ENCODE results near the gene FOXP1. TPM values are rescaled to one million over a fixed set of nuclear protein-coding genes. Genes with fewer than 3 reads are reported as not detected.

The FOXP1 gene
- polyA plus RNA-seq, 4 donors = 4.9 to 66.5 (median 15.3) TPM

DNA sequence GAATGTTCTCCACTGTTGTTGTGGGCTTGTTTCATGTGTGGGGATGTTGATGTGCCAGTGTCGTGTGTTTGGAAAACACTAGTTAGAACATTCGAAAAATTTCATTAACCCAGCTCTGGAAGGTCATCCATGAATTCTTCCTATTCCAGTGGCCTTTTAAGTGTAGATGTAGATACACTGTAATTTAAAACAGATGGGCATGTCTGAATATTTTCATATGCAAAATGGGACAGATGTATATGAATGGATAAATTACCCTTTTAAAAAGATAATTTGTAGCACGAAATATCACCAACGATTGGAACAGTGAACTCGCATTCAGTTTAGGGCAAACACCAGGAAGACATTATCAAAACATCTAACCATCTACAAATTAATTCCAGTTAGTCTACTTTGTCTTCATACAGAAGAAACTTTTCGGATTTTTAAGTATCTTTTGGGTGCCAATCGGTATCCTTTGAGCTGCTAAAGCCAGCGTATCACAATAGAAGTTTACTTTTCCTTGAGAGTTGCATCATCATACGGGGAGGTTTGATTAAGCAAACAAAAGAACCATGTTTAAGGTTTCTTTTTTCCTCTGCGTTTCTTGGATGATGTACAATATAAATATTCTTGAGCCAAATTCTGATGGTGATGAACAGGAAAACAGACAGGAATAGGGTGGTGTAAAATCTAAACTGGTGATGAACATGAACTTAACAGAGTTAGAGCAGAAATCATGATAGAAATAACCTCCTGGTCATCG, 528.1 kb downstream of the FOXP1 start:
- WGBS, 3 donors = 64 to 76% (median 73%) methylated on average over 11 of the region's 11 CpGs
- H3K9me3 ChIP-seq (ENCODE audit: control insufficient read depth in 2 of 2, insufficient read depth in 1 of 2, low read depth in 1 of 2, low read length in 1 of 2) = no peaks in the 10 kb centered on the region
- DNase-seq = no peak
- FAIRE-seq = no peak
- H3K27me3 ChIP-seq (ENCODE audit: control insufficient read depth in 3 of 3, insufficient read depth in 3 of 3, low read length in 3 of 3) = no peaks in the 10 kb centered on the region
- no peak overlapping the region for H3K4me3 ChIP-seq (ENCODE audit: low read depth in 1 of 3, low read length in 3 of 3)
- peaks cover 2 to 14% (median 10%) of the 10 kb centered on the region in 3 donors for H3K36me3 ChIP-seq (ENCODE audit: control insufficient read depth in 3 of 3, insufficient read depth in 2 of 3, low read depth in 1 of 3, low read length in 3 of 3)
- H3K27ac ChIP-seq (ENCODE audit: low read depth in 1 of 3, low read length in 2 of 3) = peak overlapping the region in 1 of 3 donors; percentile 12
- peaks cover 5 to 53% (median 15%) of the 10 kb centered on the region in 3 donors for H3K4me1 ChIP-seq (ENCODE audit: control insufficient read depth in 3 of 3, insufficient read depth in 2 of 3, low read depth in 1 of 3, low read length in 2 of 3)

- no peak for FAIRE-seq
- H3K27ac ChIP-seq (ENCODE audit: low read depth in 1 of 3, low read length in 2 of 3) = no peak overlapping the region
- WGBS, 3 donors = 84 to 88% (median 85%) methylated on average over 5 of the region's 5 CpGs
These were observed 529.2 kb downstream of the FOXP1 start for GRCh38 chr3:71054312-71054711.

DNA sequence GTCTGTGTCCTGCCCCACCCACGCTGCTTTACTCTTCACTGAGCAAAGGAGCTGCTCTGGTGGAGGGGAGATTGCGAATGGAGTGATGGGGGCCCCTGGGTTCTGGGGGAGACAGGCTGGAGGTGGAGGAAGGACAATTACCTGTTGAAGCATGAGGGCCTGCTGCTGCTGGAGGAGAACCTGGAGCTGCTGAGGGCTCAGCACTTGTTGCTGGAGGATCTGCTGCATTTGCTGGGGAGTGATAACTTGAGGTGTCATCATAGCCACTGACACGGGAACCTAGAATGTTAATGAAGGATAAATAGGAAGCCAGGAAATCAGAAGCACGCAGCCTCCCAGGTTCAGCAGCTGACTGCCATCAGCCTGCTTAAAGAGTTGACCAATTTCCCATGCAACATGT, 530.0 kb downstream of the FOXP1 start:
- 88 to 95% (median 95%) methylated on average over 4 of the region's 4 CpGs for WGBS, 3 donors
- FAIRE-seq = no peak
- Histone ChIP-seq H3K4me1 (ENCODE audit: control insufficient read depth in 3 of 3, insufficient read depth in 2 of 3, low read depth in 1 of 3, low read length in 2 of 3) (peaks cover 13 to 62% (median 21%) of the 10 kb centered on the region in 3 donors), H3K9me3 (ENCODE audit: control insufficient read depth in 2 of 2, insufficient read depth in 1 of 2, low read depth in 1 of 2, low read length in 1 of 2) (no peaks in the 10 kb centered on the region), H3K4me3 (ENCODE audit: low read depth in 1 of 3, low read length in 3 of 3) (no peak overlapping the region), H3K36me3 (ENCODE audit: control insufficient read depth in 3 of 3, insufficient read depth in 2 of 3, low read depth in 1 of 3, low read length in 3 of 3) (peaks cover 2 to 17% (median 10%) of the 10 kb centered on the region in 3 donors), H3K27me3 (ENCODE audit: control insufficient read depth in 3 of 3, insufficient read depth in 3 of 3, low read length in 3 of 3) (no peaks in the 10 kb centered on the region), H3K27ac (ENCODE audit: low read depth in 1 of 3, low read length in 2 of 3) (no peak overlapping the region)
- no peak for DNase-seq

More at GRCh38 chr3:71054312-71054711, 529.2 kb downstream of the FOXP1 start:
- Histone ChIP-seq H3K36me3 (ENCODE audit: control insufficient read depth in 3 of 3, insufficient read depth in 2 of 3, low read depth in 1 of 3, low read length in 3 of 3) (peaks cover 2 to 17% (median 10%) of the 10 kb centered on the region in 3 donors), H3K4me1 (ENCODE audit: control insufficient read depth in 3 of 3, insufficient read depth in 2 of 3, low read depth in 1 of 3, low read length in 2 of 3) (peaks cover 11 to 61% (median 16%) of the 10 kb centered on the region in 3 donors), H3K9me3 (ENCODE audit: control insufficient read depth in 2 of 2, insufficient read depth in 1 of 2, low read depth in 1 of 2, low read length in 1 of 2) (no peaks in the 10 kb centered on the region), H3K4me3 (ENCODE audit: low read depth in 1 of 3, low read length in 3 of 3) (no peak overlapping the region), H3K27me3 (ENCODE audit: control insufficient read depth in 3 of 3, insufficient read depth in 3 of 3, low read length in 3 of 3) (no peaks in the 10 kb centered on the region)
- no peak for DNase-seq

GRCh38 chr3:71052716-71053115, 530.8 kb downstream of the FOXP1 start:
- no peaks in the 10 kb centered on the region for H3K9me3 ChIP-seq (ENCODE audit: control insufficient read depth in 2 of 2, insufficient read depth in 1 of 2, low read depth in 1 of 2, low read length in 1 of 2)
- DNase-seq = no peak
- H3K27ac ChIP-seq (ENCODE audit: low read depth in 1 of 3, low read length in 2 of 3) = peak overlapping the region in 1 of 3 donors; percentile 28
- WGBS, 3 donors = 78 to 95% (median 90%) methylated on average over 5 of the region's 5 CpGs
- H3K27me3 ChIP-seq (ENCODE audit: control insufficient read depth in 3 of 3, insufficient read depth in 3 of 3, low read length in 3 of 3) = no peaks in the 10 kb centered on the region
- H3K36me3 ChIP-seq (ENCODE audit: control insufficient read depth in 3 of 3, insufficient read depth in 2 of 3, low read depth in 1 of 3, low read length in 3 of 3) = peaks cover 2 to 17% (median 10%) of the 10 kb centered on the region in 3 donors
- H3K4me3 ChIP-seq (ENCODE audit: low read depth in 1 of 3, low read length in 3 of 3) = no peak overlapping the region
- peaks cover 12 to 59% (median 20%) of the 10 kb centered on the region in 3 donors for H3K4me1 ChIP-seq (ENCODE audit: control insufficient read depth in 3 of 3, insufficient read depth in 2 of 3, low read depth in 1 of 3, low read length in 2 of 3)
- no peak for FAIRE-seq

GRCh38 chr3:71051893-71052687, 531.4 kb downstream of the FOXP1 start:
- H3K27ac ChIP-seq (ENCODE audit: low read depth in 1 of 3, low read length in 2 of 3) = peak overlapping the region in 1 of 3 donors; percentile 3
- 58 to 69% (median 68%) methylated on average over 7 of the region's 7 CpGs for WGBS, 3 donors
- no peaks in the 10 kb centered on the region for H3K27me3 ChIP-seq (ENCODE audit: control insufficient read depth in 3 of 3, insufficient read depth in 3 of 3, low read length in 3 of 3)
- peak in 1 of 2 donors; percentile 48 for DNase-seq
- peaks cover 11 to 56% (median 18%) of the 10 kb centered on the region in 3 donors for H3K4me1 ChIP-seq (ENCODE audit: control insufficient read depth in 3 of 3, insufficient read depth in 2 of 3, low read depth in 1 of 3, low read length in 2 of 3)
- FAIRE-seq = no peak
- no peak overlapping the region for H3K4me3 ChIP-seq (ENCODE audit: low read depth in 1 of 3, low read length in 3 of 3)
- no peaks in the 10 kb centered on the region for H3K9me3 ChIP-seq (ENCODE audit: control insufficient read depth in 2 of 2, insufficient read depth in 1 of 2, low read depth in 1 of 2, low read length in 1 of 2)
- peaks cover 2 to 20% (median 10%) of the 10 kb centered on the region in 3 donors for H3K36me3 ChIP-seq (ENCODE audit: control insufficient read depth in 3 of 3, insufficient read depth in 2 of 3, low read depth in 1 of 3, low read length in 3 of 3)

- H3K4me3 ChIP-seq (ENCODE audit: low read depth in 1 of 3, low read length in 3 of 3) = peak overlapping the region in 1 of 3 donors; percentile 2
- H3K27me3 ChIP-seq (ENCODE audit: control insufficient read depth in 3 of 3, insufficient read depth in 3 of 3, low read length in 3 of 3) = no peaks in the 10 kb centered on the region
- peaks cover 8 to 53% (median 18%) of the 10 kb centered on the region in 3 donors for H3K4me1 ChIP-seq (ENCODE audit: control insufficient read depth in 3 of 3, insufficient read depth in 2 of 3, low read depth in 1 of 3, low read length in 2 of 3)
- DNase-seq = no peak
- 74 to 90% (median 86%) methylated on average over 5 of the region's 5 CpGs for WGBS, 3 donors
- FAIRE-seq = no peak
- H3K36me3 ChIP-seq (ENCODE audit: control insufficient read depth in 3 of 3, insufficient read depth in 2 of 3, low read depth in 1 of 3, low read length in 3 of 3) = peaks cover 5 to 24% (median 10%) of the 10 kb centered on the region in 3 donors
- no peaks in the 10 kb centered on the region for H3K9me3 ChIP-seq (ENCODE audit: control insufficient read depth in 2 of 2, insufficient read depth in 1 of 2, low read depth in 1 of 2, low read length in 1 of 2)
- H3K27ac ChIP-seq (ENCODE audit: low read depth in 1 of 3, low read length in 2 of 3) = peak overlapping the region in 1 of 3 donors; percentile 63
These were observed 532.3 kb downstream of the FOXP1 start for GRCh38 chr3:71051259-71051595.

DNA sequence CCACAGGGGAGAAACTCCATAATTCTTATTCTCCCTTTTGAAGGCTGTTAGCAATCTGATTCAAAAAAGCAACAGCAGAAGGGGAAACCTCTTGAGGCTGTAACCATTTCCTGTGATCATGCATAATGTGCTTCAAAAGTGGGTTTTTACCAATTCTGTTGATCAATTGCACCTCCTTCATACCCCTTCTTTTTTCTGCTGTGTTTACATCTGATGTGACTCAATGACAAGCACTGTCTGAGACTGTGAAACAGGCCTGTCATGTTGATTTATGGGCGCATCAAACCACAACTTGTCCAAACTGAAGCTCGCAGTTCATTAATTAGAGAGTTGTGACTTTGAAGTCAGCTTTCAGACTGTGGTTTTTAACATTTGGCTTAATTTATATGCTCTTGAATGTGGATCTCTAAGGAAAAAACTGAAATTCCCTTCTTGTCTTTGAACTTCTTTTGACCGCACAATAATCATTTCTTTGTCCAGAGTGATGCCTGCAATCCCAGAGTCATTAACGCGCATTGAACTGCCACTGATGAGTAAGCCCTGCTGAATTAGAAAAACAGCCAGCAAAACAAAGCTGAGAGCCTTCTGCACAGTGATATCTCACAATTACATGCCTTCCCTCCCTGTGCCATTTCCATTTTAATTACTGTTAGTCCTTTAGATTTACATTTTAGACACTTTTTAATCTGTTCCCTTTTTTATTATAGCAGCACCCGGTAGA, 532.8 kb downstream of the FOXP1 start:
- H3K4me1 ChIP-seq (ENCODE audit: control insufficient read depth in 3 of 3, insufficient read depth in 2 of 3, low read depth in 1 of 3, low read length in 2 of 3) = peaks cover 8 to 49% (median 21%) of the 10 kb centered on the region in 3 donors
- H3K27ac ChIP-seq (ENCODE audit: low read depth in 1 of 3, low read length in 2 of 3) = peak overlapping the region in 1 of 3 donors; percentile 63
- WGBS, 3 donors = 72 to 74% (median 74%) methylated on average over 6 of the region's 6 CpGs
- DNase-seq (peak in 1 of 2 donors; percentile 19), FAIRE-seq (no peak)
- peaks cover 7 to 27% (median 10%) of the 10 kb centered on the region in 3 donors for H3K36me3 ChIP-seq (ENCODE audit: control insufficient read depth in 3 of 3, insufficient read depth in 2 of 3, low read depth in 1 of 3, low read length in 3 of 3)
- H3K9me3 ChIP-seq (ENCODE audit: control insufficient read depth in 2 of 2, insufficient read depth in 1 of 2, low read depth in 1 of 2, low read length in 1 of 2) = no peaks in the 10 kb centered on the region
- no peaks in the 10 kb centered on the region for H3K27me3 ChIP-seq (ENCODE audit: control insufficient read depth in 3 of 3, insufficient read depth in 3 of 3, low read length in 3 of 3)
- no peak overlapping the region for H3K4me3 ChIP-seq (ENCODE audit: low read depth in 1 of 3, low read length in 3 of 3)

- peak overlapping the region in 1 of 3 donors; percentile 81 for H3K27ac ChIP-seq (ENCODE audit: low read depth in 1 of 3, low read length in 2 of 3)
- WGBS, 3 donors = 31 to 51% (median 39%) methylated on average over 2 of the region's 2 CpGs
- H3K4me1 ChIP-seq (ENCODE audit: control insufficient read depth in 3 of 3, insufficient read depth in 2 of 3, low read depth in 1 of 3, low read length in 2 of 3) = peaks cover 8 to 46% (median 22%) of the 10 kb centered on the region in 3 donors
- no peak overlapping the region for H3K4me3 ChIP-seq (ENCODE audit: low read depth in 1 of 3, low read length in 3 of 3)
- H3K36me3 ChIP-seq (ENCODE audit: control insufficient read depth in 3 of 3, insufficient read depth in 2 of 3, low read depth in 1 of 3, low read length in 3 of 3) = peaks cover 12 to 27% (median 12%) of the 10 kb centered on the region in 3 donors
- DNase-seq = no peak
- H3K9me3 ChIP-seq (ENCODE audit: control insufficient read depth in 2 of 2, insufficient read depth in 1 of 2, low read depth in 1 of 2, low read length in 1 of 2) = no peaks in the 10 kb centered on the region
- no peak for FAIRE-seq
- H3K27me3 ChIP-seq (ENCODE audit: control insufficient read depth in 3 of 3, insufficient read depth in 3 of 3, low read length in 3 of 3) = no peaks in the 10 kb centered on the region
These were observed 533.4 kb downstream of the FOXP1 start for GRCh38 chr3:71050166-71050537.

All from small intestine (tissue), 7 donors.